Measurements from ENCODE around the gene CTIF.

CTIF gene

DNA sequence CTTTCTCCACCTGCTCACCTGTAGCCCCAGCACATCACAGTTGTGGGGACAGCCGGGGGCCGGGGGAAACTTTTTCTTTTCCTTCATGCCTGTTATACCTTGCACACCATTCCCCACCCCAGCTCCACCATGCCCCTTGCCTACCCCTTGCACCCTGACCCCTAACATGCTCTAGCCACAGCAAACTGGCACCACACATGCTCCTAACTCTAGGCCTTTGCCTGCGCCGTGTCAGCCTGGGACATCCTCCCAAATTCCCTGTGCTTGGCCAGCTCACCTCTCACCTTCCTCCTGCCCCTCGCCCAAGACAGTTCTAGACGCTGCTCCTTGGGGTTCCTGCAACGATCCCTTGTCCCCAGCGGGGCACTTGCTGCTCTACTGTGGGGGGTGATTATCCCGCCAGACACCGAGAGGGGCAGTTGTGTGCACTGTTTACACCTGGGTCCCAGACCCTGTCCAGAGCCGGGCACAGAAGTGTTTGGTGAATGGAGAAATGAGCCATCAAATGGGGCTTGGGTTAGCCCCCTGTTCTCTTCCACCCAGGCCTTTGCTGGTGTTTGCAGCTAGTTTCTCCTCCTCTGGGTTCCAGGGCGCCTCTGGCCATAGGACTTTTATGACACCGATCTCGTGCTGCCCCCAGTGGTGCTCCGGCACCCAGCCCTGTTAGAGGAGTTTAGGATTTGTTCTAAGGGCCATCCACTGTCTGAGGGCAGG lies 129.8 kb downstream of the CTIF start:
- no peak for DNase-seq (ENCODE audit: low read depth)

DNA sequence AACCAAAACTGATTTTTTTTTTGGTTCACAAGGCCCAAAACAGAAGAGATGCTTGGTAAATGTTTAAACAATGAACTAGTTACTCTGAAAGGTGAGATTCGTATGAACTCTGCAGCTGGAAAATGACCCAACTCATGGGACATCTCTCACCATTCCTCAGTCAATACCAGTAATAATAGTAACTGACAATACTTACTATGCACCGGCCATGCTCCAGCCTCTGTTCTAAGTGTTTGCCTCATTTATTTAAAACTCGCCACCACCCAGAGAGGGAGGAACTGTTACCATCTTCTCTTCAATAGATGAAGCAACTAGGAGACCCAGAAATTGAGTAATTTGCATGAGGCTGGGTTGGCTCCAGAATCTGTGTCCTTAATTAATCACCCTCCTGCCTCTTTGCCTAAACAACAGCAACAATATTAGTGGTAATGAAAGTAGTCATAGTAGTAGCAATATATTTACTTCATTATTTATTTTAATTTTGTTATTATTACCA lies 130.4 kb downstream of the CTIF start:
- no peak for DNase-seq (ENCODE audit: low read depth)

DNA sequence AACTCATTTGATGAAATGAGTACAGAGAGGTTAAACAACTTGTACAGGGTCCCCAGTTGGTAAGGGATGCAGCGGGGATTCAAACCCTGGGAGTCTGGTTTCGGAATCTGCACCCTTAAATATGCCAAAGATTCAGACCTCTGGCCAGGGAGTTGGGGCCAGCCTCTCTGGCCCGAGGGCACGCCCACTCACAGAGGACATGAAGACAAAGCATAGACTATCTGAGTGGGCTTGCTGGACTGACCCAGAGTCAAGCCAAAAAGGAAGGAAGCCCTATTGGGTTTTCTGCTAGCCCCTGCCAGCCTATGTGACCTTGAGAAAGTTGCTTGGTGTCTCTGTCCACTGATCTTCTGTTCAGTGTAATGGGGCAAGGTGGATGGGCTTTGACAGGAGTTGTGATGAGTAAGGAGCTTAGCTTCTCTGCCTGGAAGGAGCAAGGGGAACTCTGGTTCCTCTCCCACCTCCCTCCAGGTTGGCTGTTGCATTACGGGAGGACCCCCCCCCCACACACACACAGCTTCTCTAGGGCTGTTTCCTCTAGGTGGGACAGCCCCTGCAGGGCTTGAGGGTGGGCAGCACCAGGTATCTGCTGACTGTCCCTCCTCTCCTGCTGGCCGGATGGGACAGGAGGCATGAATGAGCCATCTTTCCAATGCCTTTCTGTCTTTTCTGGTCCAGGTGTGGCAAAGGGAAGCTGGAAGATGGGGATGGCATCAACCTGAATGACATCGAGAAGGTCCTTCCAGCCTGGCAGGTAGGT lies 131.3 kb downstream of the CTIF start:
- no peak for DNase-seq (ENCODE audit: low read depth)

DNA sequence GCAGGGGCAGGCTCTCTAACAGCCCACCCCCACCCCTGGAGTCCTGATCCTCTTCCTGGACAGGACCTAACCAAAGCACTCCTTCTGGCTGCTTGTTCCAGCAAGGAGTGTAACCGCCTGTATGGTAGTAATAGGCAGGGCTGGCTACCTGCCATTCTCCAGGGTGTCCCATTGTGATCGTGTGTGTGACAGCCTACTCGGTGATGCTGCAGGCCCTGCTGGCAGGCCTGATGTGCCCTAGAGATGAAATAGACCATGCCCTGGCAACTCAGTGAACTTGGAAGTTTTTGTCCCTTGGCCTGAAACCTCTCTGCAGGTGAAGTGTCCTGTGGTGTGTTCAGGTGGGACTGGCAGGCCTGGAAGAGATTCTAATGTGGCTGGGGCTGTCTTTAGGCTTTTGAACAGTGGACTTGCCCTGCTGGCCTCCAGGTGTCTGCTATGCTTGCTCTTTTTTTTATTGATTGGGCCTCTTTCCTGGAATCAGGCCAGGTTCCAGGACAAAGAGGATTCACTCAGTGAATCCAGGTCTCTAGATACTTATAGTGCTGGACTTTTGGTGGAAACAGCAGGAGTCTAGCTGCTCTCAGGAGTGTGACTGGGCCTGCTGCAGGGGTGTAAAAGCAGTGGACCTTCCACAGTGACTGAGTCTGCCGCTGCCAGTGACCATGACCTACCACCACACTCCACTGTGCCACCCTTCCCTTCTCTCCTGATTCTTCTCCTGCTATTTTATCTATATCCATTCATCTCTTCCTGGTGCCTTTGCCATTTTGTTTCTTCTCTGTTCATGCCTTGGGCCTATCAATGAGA lies 132.1 kb downstream of the CTIF start:
- no peak for DNase-seq (ENCODE audit: low read depth)

DNA sequence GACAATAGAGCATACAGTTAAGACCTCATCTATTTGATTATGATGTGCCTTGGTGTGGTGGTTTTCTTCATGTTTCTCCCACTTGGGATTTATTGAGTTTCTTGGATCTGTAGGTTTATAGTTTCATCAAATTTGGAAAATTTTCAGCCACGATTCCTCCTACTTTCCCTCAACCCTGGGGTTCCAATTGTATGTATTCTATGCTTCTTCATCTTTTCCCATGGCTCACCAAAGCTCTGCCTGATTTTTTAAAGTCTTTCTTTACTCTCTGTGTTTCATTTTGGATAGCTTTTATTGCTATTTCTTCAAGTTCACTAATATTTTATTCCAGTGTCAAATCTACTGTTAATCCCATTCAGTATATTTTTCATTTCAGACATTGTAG lies 132.7 kb downstream of the CTIF start:
- DNase-seq (ENCODE audit: low read depth) = no peak

DNA sequence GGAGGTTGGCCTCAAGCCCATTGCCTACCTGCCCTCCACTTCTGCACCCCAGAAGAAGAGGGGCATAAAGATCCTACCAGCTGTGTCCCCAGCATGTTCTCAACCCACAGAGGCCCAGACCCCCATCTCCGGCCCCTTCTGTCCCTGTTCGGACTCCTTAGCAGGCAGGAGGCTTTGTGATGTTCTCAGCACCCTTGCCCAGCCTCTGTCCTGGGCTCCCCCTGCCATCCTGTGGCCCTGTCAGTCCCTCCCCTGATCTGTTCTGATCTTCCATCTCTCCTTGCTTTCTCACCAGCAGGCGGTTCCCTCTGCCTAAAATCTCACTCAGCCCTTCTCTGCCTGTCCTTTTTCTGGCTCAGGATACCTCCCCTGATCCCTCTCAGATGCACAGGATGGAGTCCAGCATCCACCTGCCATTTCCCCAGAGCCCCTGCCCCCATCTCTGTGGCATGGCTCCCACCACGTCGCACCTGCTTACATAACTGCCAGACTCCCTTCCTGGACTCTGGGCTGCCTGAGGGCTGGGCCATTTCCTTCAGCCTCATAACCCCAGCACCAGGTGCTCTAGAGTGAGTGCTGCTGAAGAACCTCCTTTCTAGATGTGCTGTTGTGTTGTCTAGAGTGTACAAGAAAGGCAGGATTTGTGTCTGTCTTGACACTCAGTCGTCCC lies 134.0 kb downstream of the CTIF start:
- DNase-seq (ENCODE audit: low read depth) = no peak

DNA sequence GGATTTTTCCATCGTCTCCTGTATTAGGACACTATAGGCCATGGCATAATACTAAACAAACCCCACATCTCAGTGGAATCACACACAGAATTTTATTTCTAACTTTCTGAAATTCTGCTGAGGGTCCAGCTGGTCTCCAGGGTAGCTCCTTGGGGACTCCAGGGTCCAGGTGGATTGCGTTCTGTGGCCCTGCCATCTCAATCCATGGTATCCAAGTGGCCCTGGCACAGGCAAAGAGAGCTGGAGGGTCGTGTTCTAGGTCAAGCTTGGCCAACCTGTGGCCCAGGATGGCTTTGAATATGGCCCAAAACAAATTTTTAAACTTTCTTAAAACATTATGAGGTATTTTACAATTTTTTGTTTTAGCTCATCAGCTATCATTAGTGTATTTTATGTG lies 134.6 kb downstream of the CTIF start:
- no peak for DNase-seq (ENCODE audit: low read depth)

DNA sequence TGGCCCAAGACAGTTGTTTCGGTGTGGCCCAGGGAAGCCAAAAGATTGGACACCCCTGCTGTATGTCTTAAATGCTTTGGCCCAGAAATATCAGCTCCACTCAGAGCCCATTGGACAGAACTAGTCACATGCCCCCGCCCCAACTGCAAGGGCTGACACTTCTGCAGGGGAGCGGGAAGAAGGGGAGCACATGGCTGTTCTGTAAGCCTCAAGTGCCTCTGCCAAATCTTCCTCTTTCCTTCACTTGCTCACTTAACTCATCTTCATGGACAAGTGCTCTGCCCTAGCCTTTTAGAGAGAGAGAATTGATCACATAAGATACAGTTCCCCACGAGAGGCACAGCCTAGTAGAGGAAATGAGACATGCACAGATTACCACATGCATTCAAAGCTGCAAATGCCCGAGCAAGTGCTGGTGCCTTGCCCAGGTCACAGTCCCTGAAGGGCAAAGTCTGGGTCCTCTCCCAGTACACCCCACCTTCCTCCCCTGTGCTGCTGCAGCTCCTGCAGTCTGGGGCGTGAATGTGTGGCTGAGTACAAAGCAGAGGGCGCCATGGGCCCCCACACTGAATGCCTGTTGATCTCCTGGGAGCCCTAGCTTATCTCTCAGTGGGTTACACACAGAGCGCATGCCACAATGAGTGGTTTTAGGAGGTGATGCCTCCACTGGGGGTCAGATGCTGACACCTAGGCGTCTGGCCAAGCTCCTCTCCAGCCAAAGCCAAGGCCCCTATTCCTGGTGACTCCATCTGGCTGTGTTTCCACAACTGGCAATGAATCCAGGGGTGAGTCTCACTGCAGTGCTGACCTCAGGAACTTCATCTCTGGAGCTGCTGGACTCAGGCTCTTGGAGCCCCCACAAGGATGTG lies 135.3 kb downstream of the CTIF start:
- no peak for DNase-seq (ENCODE audit: low read depth)

DNA sequence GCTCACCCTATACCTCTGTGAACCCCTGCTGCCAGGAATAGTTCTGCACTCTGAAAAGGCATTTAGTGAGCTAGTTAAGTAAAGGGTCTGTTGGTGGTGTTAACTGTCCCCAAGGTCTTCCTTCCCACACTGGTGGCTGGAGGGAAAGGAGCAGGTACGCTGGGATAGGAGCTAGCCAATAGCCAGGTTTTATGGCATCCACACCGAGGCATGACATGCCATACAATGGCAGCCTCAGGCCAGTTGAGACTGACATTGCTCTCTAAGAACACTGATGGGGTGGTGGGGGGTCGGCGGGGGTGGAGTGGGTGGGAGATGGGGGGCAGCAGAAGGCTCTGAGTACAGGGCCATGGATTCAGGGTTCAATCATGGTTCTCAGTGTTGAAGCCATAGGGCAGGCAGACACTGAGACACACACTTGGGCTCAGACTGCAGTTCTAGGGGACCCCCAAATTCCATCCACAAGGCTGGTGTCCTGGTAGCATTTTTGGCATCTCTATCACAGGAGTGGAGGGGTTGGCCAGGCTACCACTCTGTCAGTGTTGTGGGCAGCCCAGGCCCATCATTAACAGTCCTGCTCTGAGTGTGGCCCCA lies 136.0 kb downstream of the CTIF start:
- DNase-seq (ENCODE audit: low read depth) = no peak

DNA sequence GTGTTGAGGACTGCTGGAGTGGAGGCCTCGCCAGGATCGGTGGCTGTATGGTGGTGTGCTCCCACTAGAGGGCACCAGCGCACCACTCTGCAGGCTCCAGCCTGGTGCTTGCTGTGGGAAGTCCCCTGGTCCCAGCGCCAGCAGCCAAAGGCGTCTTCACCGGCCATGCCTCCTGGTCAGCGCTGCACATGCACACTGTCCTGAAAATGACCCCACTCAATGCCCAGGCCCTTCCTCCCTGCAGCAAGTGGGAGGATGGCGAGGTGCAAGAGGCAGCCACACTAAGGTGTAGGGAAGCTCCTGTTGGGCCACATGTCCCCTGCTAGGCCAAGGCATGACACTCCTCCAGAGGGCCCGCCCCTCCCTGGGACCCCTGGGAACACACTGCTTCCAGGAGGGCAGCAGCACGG lies 136.5 kb downstream of the CTIF start:
- peak; percentile 66 for DNase-seq (ENCODE audit: low read depth)

DNA sequence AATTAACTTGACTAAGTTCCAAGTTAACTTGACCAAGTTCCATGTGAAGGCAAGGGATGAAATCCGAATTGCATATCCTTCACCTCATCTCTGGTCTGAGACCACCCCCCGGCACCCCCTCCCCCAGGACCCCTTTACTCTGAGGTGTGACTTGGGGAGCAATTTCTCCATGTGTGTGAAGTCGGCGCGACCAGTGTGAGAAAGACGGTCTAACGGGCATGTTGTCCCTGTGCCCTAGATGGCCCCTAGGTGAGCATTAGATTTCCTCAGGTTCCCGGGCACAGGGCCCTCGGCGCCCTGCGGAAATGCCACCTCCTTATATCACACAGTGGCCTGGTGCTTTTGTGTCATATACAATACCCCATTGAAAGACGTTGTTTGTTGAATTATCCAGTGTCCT lies 137.1 kb downstream of the CTIF start:
- DNase-seq (ENCODE audit: low read depth) = no peak

DNA sequence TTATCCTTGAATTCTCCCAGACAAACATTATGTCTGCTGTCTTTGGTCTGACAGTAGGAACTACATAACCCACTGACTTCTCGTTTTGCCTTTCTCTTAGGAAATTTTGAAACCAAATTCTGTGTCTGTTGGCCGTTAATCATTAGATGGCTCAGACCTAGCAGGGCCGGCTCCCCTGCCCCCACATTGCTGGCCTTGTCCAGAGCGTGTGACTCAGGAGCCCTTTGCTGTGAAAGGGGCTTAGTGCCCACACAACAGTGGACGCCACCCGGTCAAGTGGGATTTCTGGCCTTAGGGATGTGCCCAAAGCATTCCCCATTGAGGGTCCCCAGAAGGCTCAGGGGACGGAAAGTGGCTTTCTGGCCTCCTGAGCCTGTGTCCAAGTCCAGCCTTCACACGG lies 137.5 kb downstream of the CTIF start:
- DNase-seq (ENCODE audit: low read depth) = no peak

DNA sequence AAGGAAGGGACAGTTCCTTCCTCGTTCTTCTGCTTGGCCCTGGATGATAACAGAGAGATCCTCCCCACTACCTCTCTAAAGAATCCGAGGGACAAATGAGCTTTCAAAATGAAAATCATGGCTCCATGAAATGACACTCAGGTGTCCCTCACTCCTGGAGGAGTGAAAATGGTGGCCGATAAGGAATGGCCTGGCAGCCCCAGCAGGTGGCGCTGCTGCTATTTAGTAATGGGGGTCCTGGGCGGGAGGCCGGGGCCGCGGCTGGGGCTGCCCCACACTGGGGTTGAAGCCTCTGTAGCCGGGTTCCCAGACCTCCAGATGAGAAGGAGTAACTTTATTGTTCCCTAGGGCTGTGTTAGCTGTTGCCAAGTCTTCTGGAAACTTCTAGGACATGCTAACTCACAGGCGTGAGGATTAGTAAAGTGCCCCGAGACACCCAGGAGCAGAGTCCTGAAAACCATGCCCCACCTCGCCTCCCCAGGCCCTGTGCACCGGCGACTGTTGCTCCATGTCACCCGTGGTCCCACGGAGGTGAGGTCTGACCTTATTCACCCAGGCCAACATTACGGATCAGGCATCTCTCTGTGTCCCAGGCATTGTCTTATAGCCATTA lies 138.0 kb downstream of the CTIF start:
- DNase-seq (ENCODE audit: low read depth) = peak; percentile 46

DNA sequence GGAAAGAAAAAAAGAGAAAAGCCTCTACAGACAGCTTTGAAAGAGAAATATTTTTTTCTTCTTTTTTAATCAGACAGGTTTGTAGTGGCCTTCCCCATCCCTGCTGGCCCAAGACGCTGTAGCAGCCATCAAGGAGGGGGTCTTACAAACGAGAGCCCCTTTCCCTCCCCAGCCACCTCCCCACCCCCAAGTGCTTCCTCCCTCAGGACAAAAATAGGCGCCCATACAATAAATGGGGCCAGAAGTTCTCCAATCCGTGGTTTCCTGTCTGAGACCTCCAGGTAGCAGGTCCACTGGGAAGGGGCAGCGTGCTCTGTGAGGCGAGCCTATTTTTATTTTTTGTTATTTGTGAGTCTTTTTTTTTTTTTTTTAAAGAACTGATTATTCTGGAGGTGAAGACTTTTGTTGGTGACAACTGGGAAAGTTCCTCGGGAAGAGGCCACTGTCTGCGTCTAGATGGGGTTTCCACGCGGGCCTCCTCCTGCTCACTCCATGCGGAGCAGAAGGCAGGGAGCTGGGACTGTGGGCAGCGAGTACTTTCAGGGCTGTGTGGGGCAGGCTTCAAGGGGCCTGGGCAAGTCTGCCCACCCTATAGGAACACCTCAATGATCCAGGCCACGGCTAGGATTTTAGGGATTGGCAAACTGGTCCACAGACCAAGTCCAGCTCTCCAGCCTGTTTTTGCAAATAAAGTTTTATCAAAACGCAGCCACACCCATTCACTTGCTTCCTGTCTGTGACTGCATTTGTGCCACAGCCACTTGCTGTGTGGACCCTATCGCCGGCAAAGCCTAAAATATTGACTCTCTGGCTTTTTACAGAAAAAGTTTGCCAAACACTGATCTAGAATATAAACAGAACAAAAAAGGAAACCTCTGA lies 139.6 kb downstream of the CTIF start:
- DNase-seq (ENCODE audit: low read depth) = no peak

DNA sequence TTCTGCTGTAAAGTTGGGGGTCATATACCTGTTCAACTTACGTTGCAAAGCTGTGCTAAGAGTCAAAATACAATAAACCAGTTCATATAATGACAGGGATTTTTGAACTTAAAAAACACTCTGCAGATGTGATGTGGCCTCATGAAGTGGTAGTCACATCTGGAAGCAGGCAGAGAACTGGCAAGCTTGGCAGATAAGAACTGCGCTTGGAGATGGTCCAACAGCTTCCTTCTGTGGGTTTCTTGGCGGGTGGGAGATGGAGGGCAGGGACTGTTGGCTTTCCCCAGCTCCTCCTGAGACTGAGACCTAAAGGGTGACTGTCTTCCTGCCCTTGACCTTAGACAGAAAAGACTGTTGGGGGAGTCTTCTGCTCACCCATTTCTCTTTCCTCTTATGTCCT lies 140.4 kb downstream of the CTIF start:
- DNase-seq (ENCODE audit: low read depth) = no peak

DNA sequence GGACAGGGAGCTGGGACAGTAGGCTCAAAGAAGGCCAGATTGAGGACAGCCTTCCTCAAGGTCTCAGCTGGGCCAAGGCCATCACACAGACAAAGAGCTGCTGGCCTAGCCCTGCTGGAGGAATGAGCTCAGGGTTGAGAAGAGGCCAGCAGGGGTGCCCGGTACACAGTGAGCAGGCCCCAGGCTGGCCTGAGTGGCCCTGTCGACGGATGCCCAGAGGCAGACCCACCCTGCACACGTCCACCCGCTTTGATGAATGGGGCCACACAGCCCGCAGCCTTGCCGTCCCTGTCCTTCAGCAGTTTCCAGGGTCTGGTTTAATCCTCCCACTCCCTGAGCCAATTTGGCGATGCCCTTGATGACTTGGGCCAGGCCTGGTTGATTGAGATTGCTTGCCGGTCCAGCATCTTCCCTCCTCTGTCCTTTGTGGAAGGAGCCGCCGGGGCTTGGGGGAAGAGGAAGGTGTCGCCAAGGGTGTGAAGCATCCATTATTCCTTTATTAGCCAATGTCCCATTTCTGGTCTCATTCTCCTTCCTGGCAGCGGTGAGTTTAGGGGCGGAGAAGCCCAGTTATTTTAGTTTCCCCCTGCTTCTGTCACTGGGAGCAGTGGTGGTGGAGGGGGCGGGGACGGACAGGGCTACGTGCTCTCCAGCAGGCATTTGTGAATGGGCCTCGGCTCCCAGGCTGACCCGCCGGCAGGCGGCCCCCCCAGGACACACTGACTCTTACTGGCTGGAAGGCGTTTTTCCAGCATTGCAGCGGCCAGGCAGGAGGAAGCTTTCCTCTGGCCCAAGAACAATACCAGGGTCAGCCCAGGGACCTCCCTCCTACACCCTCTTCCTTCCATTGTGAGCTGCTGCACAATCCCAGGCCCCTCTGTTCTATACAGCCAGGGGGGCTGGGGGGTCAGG lies 141.8 kb downstream of the CTIF start:
- no peak for DNase-seq (ENCODE audit: low read depth)

DNA sequence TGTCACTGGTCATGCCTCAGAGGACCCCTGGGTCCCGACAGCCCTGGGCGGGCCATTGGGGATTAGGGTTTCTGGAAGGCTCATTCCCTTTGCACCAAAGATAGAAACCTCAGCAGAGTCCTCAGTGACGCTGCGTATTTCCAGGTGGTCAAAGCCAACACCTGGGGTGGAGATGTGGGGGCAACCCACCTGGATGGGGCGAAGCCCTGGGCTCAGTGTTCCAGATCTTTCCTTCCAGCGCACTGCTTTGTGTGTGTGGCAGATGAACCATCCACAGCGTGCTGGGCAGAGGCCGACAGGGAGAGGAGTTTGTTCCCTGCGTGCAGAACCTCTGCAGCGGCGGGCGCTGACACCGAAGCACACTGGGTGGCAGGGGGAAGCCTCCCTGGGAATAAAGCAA lies 143.9 kb downstream of the CTIF start:
- DNase-seq (ENCODE audit: low read depth) = no peak

DNA sequence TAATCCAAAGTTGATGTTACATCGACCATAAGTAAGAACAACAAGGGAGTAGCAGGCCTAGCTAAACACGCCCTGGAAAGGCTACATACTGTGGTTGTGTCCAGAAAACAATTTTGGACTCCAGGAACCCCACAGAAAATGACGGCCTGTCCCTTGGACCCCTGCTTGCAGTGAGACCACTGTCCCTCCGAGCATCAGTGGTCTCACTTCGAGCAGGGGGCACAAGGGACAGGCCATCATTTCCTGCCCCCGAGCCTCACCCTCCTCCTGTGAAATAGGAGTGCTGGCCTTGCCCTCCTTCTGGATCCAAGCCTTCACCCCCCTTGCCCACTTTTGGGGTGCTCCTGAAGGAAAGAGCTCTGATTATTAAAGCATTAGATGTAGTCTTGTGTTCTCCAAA lies 144.4 kb downstream of the CTIF start:
- no peak for DNase-seq (ENCODE audit: low read depth)

All from stimulated activated CD8-positive, alpha-beta memory T cell treated with anti-CD3 and anti-CD28 coated beads, Interleukin-15, amount 100 ng/mL, for 24 hours (primary cell).